SH-SY5Y (cell line): Measurements from ENCODE around the gene KANK4.

ENCODE experiments used
- GATA2 ChIP-seq: IDR thresholded peaks from 2 replicates; pipeline ENCODE4 v1.6.1; 2011; ENCODE audit warnings: mild to moderate bottlenecking, low read depth, low read length
- GATA3 ChIP-seq: IDR thresholded peaks from 2 replicates; pipeline ENCODE4 v1.6.1; 2011; ENCODE audit warnings: low read depth, mild to moderate bottlenecking, low read length, moderate library complexity

GRCh38 chr1:62280150-62280549 lies 39.1 kb downstream of the KANK4 start:
- TF ChIP-seq GATA2 (no peak), GATA3 (no peak)
